ENCODE results near the gene INF2. TPM values are rescaled to one million over a fixed set of nuclear protein-coding genes. Genes with fewer than 3 reads are reported as not detected.
A peak's percentile ranks its signal among the peaks of the same experiment; 100 is the strongest.

Gene INF2
- total and polyA plus RNA-seq, 9 of the 15 experiments (the other 6 are each of a cell fraction or from before 2014, with no cell fraction given), result 0.56 to 31.3 (median 7.8) TPM

- no peak for TF ChIP-seq ZNF318 (IDR thresholded peaks at IDR 0.05; ENCODE audit: borderline replicate concordance in 1 of 2, low read depth in 1 of 2)
- TF ChIP-seq VEZF1 (CRISPR knock-in tag; IDR thresholded peaks at IDR 0.05), result peak; percentile 85
- no peak for TF ChIP-seq ZNF134 (CRISPR knock-in tag; conservative IDR thresholded peaks at IDR 0.05)
- 0 out of 2 replicates have a peak, but pooled peaks have one; percentile 18 for TF ChIP-seq ZNF740 (CRISPR knock-in tag; IDR thresholded peaks at IDR 0.05)
- peak in 1 of 2 experiments; percentile 37; a peak in 1 of 4 replicates for TF ChIP-seq ZNF740 (tag; IDR thresholded peaks at IDR 0.05)
- TF ChIP-seq EP400 (IDR thresholded peaks at IDR 0.05), result no peak
- TF ChIP-seq CHD1 (IDR thresholded peaks at IDR 0.05; ENCODE audit: low read length), result peak; percentile 76
- TF ChIP-seq ZBTB11 (CRISPR knock-in tag; IDR thresholded peaks at IDR 0.05), result no peak
- peak in 1 of 2 experiments; percentile 51; a peak in 1 of 4 replicates for TF ChIP-seq MAZ (CRISPR knock-in tag; conservative IDR thresholded peaks at IDR 0.05 in 1 of 2, IDR thresholded peaks at IDR 0.05 in 1 of 2)
These were observed at the start of gene INF2 (continued) for GRCh38 chr14:104689109-104689880.

Measured in K562 (cell line).